Measurements from ENCODE around the gene MCRIP1. TPM values are rescaled to one million over a fixed set of nuclear protein-coding genes. Genes with fewer than 3 reads are reported as not detected.

Gene MCRIP1
- total RNA-seq, 4 donors from 2014 or later, result 55.2 to 88.6 (median 83.7) TPM

- Histone ChIP-seq H3K4me1 (peaks cover 13 to 18% of the 10 kb centered on the region in 2 donors), H3K36me3 (peaks cover 58 to 61% of the 10 kb centered on the region in 2 donors), H3K27ac (no peak overlapping the region), H3K4me3 (replicated peaks in 1 of 3) (no peak overlapping the region), H3K27me3 (no peaks in the 10 kb centered on the region), H3K9me3 (no peaks in the 10 kb centered on the region)
- no peak for TF ChIP-seq POLR2A (IDR thresholded peaks at IDR 0.05)
- TF ChIP-seq CTCF (IDR thresholded peaks at IDR 0.05), result no peak
- no peak for DNase-seq
- 85 to 86% methylated on average over 20 to 27 of the region's 29 CpGs for WGBS, 2 donors
- intact Hi-C loops (cut with DNase I), result loop anchor here (5.0 kb wide), 1 partner anchor 143 kb away; the partner anchor contains the start of gene SLC25A10
These were observed 22.1 kb upstream of the MCRIP1 start for GRCh38 chr17:81854974-81855774.

GRCh38 chr17:81852237-81852636 is 19.1 kb upstream of the MCRIP1 start:
- Histone ChIP-seq H3K27ac (no peak overlapping the region), H3K4me3 (replicated peaks in 1 of 3) (no peak overlapping the region), H3K4me1 (no peaks in the 10 kb centered on the region), H3K27me3 (no peaks in the 10 kb centered on the region), H3K36me3 (peaks cover 51 to 62% of the 10 kb centered on the region in 2 donors), H3K9me3 (no peaks in the 10 kb centered on the region)
- WGBS, 2 donors, result 92 to 100% methylated on average over 8 to 10 of the region's 12 CpGs
- no peak for DNase-seq
- TF ChIP-seq CTCF (IDR thresholded peaks at IDR 0.05) (no peak), POLR2A (IDR thresholded peaks at IDR 0.05) (no peak)
- intact Hi-C loops (cut with DNase I), result no loop called here

GRCh38 chr17:81851423-81851822 is 18.3 kb upstream of the MCRIP1 start:
- TF ChIP-seq POLR2A (IDR thresholded peaks at IDR 0.05), result no peak
- TF ChIP-seq CTCF (IDR thresholded peaks at IDR 0.05), result no peak
- DNase-seq, result no peak
- intact Hi-C loops (cut with DNase I), result no loop called here
- peaks cover 54 to 64% of the 10 kb centered on the region in 2 donors for H3K36me3 ChIP-seq
- H3K9me3 ChIP-seq, result no peaks in the 10 kb centered on the region
- WGBS, 2 donors, result 96% methylated on average over 14 to 15 of the region's 16 CpGs
- H3K4me1 ChIP-seq, result no peaks in the 10 kb centered on the region
- no peaks in the 10 kb centered on the region for H3K27me3 ChIP-seq
- H3K27ac ChIP-seq, result no peak overlapping the region
- H3K4me3 ChIP-seq (replicated peaks in 1 of 3), result no peak overlapping the region

GRCh38 chr17:81849457-81849856 is 16.4 kb upstream of the MCRIP1 start:
- H3K9me3 ChIP-seq, result no peaks in the 10 kb centered on the region
- peaks cover 63 to 75% of the 10 kb centered on the region in 2 donors for H3K36me3 ChIP-seq
- H3K4me3 ChIP-seq (replicated peaks in 1 of 3), result no peak overlapping the region
- H3K27me3 ChIP-seq, result no peaks in the 10 kb centered on the region
- no peaks in the 10 kb centered on the region for H3K4me1 ChIP-seq
- H3K27ac ChIP-seq, result no peak overlapping the region
- intact Hi-C loops (cut with DNase I), result no loop called here
- TF ChIP-seq POLR2A (IDR thresholded peaks at IDR 0.05), result no peak
- no peak for TF ChIP-seq CTCF (IDR thresholded peaks at IDR 0.05)
- WGBS, 2 donors, result 95% methylated on average over 12 of the region's 12 CpGs
- no peak for DNase-seq

Data from thyroid gland (tissue), 4 donors.